Ovary (tissue), 3 donors: ENCODE data around the gene RPL38.

Source experiments
- EP300 ChIP-seq: sonication (generic); formaldehyde crosslinking; IDR thresholded peaks from one replicate; pipeline ENCODE4 v1.6.1; 2017; ENCODE audit warnings: antibody characterized with exemption
- POLR2A ChIP-seq: fragments of 450-650 bp; IDR thresholded peaks from one replicate; pipeline ENCODE4 v1.6.1; 2017; ENCODE audit warnings: antibody characterized with exemption, mild to moderate bottlenecking, moderate library complexity
- TF ChIP-seq, protein P1 (sequence below), 3 donors: fragments of 450-650 bp in 2 of 3; fragments of 200-600 bp in 1 of 3; IDR thresholded peaks; one replicate each; pipeline versions ENCODE4 v1.5.1 to v1.8.0; 2016 to 2022; ENCODE audit warnings: antibody characterized with exemption in 3 of 3, mild to moderate bottlenecking in 1 of 3
- donor health status: DM: no; HTN: no; CAD: no.

DNA sequence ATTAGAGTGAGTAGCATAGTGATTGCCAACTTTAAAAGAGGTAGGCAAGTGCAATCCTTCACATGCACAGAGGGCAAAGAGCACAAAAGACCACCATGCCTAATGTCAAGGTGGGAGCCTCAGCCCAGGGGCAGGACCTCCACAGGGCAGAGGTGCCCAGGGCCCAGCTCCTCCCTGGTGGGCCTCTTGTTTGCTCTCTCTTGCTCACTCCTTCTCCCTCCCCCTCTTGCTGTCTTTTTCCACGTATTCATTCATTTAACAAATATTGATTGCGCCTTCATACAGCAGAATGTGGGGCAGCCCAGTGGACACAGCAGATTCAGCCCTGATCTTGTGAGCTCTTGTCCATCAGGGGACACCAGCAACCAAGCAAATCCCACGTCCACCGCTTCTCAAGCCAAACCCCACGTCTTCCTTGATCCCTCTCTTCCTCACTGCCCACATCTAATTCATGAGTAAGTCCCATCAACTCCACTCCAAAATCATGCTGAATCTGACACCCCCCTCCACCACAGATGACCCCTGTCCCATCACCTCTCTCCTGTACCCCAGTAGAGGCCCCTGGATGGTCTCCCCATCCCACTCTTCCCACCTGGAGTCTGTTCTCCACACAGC, 44.1 kb upstream of the RPL38 start:
- no peak for TF ChIP-seq EP300
- TF ChIP-seq, protein P1, sequence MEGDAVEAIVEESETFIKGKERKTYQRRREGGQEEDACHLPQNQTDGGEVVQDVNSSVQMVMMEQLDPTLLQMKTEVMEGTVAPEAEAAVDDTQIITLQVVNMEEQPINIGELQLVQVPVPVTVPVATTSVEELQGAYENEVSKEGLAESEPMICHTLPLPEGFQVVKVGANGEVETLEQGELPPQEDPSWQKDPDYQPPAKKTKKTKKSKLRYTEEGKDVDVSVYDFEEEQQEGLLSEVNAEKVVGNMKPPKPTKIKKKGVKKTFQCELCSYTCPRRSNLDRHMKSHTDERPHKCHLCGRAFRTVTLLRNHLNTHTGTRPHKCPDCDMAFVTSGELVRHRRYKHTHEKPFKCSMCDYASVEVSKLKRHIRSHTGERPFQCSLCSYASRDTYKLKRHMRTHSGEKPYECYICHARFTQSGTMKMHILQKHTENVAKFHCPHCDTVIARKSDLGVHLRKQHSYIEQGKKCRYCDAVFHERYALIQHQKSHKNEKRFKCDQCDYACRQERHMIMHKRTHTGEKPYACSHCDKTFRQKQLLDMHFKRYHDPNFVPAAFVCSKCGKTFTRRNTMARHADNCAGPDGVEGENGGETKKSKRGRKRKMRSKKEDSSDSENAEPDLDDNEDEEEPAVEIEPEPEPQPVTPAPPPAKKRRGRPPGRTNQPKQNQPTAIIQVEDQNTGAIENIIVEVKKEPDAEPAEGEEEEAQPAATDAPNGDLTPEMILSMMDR (IDR thresholded peaks at IDR 0.05) = no peak
- no peak for TF ChIP-seq POLR2A
